Prostate gland (tissue), 2 donors: ENCODE measurements around the gene HECTD3. TPM values are rescaled to one million over a fixed set of nuclear protein-coding genes. Genes with fewer than 3 reads are reported as not detected.

Experiments
- DNase-seq: peaks from one replicate; pipeline ENCODE4 v3.0.0-alpha.2; 2019; ENCODE audit warnings: low spot score
- H3K27ac ChIP-seq, 2 donors: fragments of 200-600 bp; sonication (generic); 2 replicates each; pipeline ENCODE4 v1.5.1; 2017 to 2019
- H3K27me3 ChIP-seq: fragments of 200-600 bp; sonication (generic); replicated peaks from 2 replicates; pipeline ENCODE4 v1.5.1; 2019; ENCODE audit not compliant: insufficient read depth
- H3K36me3 ChIP-seq, 2 donors: fragments of 200-600 bp; sonication (generic); 1 replicate in 1 of 2; 2 replicates in 1 of 2; pipeline versions ENCODE4 v1.5.1 to v1.8.1; 2017 to 2019
- H3K4me1 ChIP-seq: fragments of 200-600 bp; sonication (generic); replicated peaks from 2 replicates; pipeline ENCODE4 v1.5.1; 2019
- H3K4me3 ChIP-seq, 2 donors: fragments of 200-600 bp; sonication (generic); 2 replicates each; pipeline ENCODE4 v1.5.1; 2017 to 2019
- H3K9me3 ChIP-seq: fragments of 200-600 bp; sonication (generic); 2 replicates; pipeline ENCODE4 v1.5.1; 2017
- POLR2A ChIP-seq: fragments of 450-650 bp; IDR thresholded peaks from one replicate; pipeline ENCODE4 v1.6.1; 2016; ENCODE audit warnings: antibody characterized with exemption, mild to moderate bottlenecking
- POLR2AphosphoS5 ChIP-seq: sonication (generic); formaldehyde crosslinking; IDR thresholded peaks from one replicate; pipeline ENCODE4 v1.6.1; 2017; ENCODE audit warnings: antibody characterized with exemption
- WGBS: methylation state at CpG from one replicate; pipeline ENCODE4 v1.1.5; 2018; 5-methylcytosine and 5-hydroxymethylcytosine counted together
- intact Hi-C: fragments of 100-400 bp; cut with DNase I; formaldehyde crosslinking; loops from one replicate; pipeline ENCODE4 v1.14.2; 2022
- total RNA-seq, 2 donors: library from RNA; depleted of rRNA; stranded (reverse); fragments of >200 nt; gene quantifications; one replicate each; pipeline ENCODE4 v1.1.0, GENCODE V29; 2016
- TF ChIP-seq, protein P1 (sequence below), 4 experiments: fragments of 200-600 bp in 2 of 4; fragments of 450-650 bp in 2 of 4; sonication (generic) in 2 of 4; IDR thresholded peaks; 1 replicate in 3 of 4; 2 replicates in 1 of 4; pipeline ENCODE4 v1.5.1; 2016 to 2019; ENCODE audit warnings: antibody characterized with exemption in 4 of 4, mild to moderate bottlenecking in 2 of 4, moderate library complexity in 2 of 4

Gene HECTD3
- total RNA-seq, 2 donors from 2014 or later, result 26.4 to 60.4 TPM

DNA sequence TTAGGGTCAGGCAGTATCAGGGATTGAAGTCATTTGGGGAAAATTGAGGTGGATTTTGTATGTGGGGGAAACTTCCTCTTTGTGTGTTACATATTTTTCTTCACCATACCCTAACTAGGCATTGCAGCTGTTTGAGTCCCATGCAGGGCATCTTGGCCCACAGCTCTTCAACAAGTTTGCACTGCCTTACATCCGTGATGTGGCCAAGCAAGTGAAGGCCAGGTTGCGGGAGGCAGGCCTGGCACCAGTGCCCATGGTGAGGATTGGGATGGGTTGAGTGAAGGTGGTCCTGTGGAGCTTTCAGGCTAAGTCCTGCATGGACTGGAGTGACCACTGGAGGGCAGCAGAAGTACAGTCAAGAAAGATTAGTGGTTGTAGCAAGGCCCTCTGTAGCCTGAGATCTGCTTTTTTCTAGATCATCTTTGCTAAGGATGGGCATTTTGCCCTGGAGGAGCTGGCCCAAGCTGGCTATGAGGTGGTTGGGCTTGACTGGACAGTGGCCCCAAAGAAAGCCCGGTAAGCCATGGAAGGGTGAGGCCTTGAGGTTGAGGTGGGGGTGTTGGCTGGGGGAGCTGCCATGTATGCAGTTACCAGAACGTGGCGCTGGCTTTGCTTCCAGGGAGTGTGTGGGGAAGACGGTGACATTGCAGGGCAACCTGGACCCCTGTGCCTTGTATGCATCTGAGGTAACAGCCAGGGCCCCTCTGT is 3.4 kb upstream of the HECTD3 start:
- TF ChIP-seq, protein P1, sequence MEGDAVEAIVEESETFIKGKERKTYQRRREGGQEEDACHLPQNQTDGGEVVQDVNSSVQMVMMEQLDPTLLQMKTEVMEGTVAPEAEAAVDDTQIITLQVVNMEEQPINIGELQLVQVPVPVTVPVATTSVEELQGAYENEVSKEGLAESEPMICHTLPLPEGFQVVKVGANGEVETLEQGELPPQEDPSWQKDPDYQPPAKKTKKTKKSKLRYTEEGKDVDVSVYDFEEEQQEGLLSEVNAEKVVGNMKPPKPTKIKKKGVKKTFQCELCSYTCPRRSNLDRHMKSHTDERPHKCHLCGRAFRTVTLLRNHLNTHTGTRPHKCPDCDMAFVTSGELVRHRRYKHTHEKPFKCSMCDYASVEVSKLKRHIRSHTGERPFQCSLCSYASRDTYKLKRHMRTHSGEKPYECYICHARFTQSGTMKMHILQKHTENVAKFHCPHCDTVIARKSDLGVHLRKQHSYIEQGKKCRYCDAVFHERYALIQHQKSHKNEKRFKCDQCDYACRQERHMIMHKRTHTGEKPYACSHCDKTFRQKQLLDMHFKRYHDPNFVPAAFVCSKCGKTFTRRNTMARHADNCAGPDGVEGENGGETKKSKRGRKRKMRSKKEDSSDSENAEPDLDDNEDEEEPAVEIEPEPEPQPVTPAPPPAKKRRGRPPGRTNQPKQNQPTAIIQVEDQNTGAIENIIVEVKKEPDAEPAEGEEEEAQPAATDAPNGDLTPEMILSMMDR (IDR thresholded peaks at IDR 0.05), result peak; percentile 72 to 91 (median 86)
- TF ChIP-seq POLR2A (no peak), POLR2AphosphoS5 (peak; percentile 46)
- Histone ChIP-seq H3K36me3 (peaks cover 0 to 4% of the 10 kb centered on the region in 2 donors), H3K4me1 (peaks cover 13% of the 10 kb centered on the region), H3K9me3 (no peaks in the 10 kb centered on the region), H3K27me3 (no peaks in the 10 kb centered on the region), H3K27ac (no peak overlapping the region), H3K4me3 (no peak overlapping the region)
- DNase-seq, result peak; percentile 76
- intact Hi-C loops, result loop anchor here (5.0 kb wide), 3 partner anchors 177 to 478 kb away; partner anchors contain the start of genes RPS8 and TESK2
- 39% methylated on average over 6 of the region's 6 CpGs for WGBS

DNA sequence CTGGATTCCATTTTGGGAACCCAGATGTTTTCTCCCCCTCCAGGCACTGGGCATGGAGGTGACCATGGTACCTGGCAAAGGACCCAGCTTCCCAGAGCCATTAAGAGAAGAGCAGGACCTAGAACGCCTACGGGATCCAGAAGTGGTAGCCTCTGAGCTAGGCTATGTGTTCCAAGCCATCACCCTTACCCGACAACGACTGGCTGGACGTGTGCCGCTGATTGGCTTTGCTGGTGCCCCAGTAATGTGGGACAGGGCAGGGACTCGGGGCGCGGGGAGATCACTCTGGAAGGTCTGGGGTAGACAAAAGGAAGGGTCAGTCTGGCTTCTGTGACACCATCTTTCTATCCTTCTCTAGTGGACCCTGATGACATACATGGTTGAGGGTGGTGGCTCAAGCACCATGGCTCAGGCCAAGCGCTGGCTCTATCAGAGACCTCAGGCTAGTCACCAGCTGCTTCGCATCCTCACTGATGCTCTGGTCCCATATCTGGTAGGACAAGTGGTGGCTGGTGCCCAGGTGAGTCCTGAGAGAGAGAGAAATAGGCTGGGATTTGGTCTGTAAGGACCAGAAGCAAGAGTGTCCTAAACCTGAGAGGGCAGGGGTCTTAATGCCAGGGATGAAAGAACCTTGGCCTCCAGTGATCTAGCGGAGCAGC is 2.6 kb upstream of the HECTD3 start:
- TF ChIP-seq POLR2A, result no peak
- TF ChIP-seq, protein P1 (IDR thresholded peaks at IDR 0.05), result no peak
- no peak for TF ChIP-seq POLR2AphosphoS5
- H3K4me1 ChIP-seq, result peaks cover 16% of the 10 kb centered on the region
- H3K27me3 ChIP-seq, result no peaks in the 10 kb centered on the region
- WGBS, result 79% methylated on average over 12 of the region's 12 CpGs
- no peak for DNase-seq
- H3K4me3 ChIP-seq, result no peak overlapping the region
- peaks cover 0 to 4% of the 10 kb centered on the region in 2 donors for H3K36me3 ChIP-seq
- no peaks in the 10 kb centered on the region for H3K9me3 ChIP-seq
- H3K27ac ChIP-seq, result no peak overlapping the region
- intact Hi-C loops, result loop anchor here (2.0 to 5.0 kb wide), 4 partner anchors 176 to 479 kb away; partner anchors contain the start of genes RPS8 and TESK2

DNA sequence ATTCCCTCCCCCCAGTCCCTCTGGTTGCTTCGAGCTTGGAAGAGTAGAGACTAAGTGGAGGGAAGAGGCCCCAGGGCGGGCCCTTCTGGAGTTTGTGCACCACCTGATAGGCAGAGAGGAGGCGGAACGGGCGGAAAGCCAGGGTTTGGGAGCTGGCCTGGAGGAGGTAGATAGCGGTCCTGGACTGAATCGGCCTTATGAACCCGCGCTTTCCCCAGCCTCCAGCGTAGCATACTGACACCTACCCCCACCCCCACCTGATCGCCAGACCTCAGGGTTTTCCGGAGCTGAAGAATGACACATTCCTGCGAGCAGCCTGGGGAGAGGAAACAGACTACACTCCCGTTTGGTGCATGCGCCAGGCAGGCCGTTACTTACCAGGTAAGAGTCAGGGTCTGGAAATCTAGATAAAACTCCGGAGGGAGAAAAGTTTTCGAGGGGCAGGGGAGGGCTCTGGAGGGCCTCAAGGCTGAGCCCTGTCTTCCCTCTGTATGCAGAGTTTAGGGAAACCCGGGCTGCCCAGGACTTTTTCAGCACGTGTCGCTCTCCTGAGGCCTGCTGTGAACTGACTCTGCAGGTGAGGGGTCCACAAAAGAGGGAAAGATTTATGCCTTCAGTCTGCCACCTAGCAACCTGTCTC is 1.6 kb upstream of the HECTD3 start:
- no peak for TF ChIP-seq POLR2AphosphoS5
- TF ChIP-seq, protein P1 (IDR thresholded peaks at IDR 0.05), result peak in 1 of 4 experiments; percentile 24
- no peak for TF ChIP-seq POLR2A
- peaks cover 3 to 9% of the 10 kb centered on the region in 2 donors for H3K36me3 ChIP-seq
- peak overlapping the region; percentile 41 to 74 for H3K4me3 ChIP-seq
- 4% methylated on average over 21 of the region's 21 CpGs for WGBS
- DNase-seq, result peak; percentile 77
- H3K27me3 ChIP-seq, result no peaks in the 10 kb centered on the region
- H3K27ac ChIP-seq, result peak overlapping the region; percentile 57 to 75
- H3K9me3 ChIP-seq, result no peaks in the 10 kb centered on the region
- H3K4me1 ChIP-seq, result peaks cover 16% of the 10 kb centered on the region
- intact Hi-C loops, result loop anchor here (2.0 to 5.0 kb wide), 4 partner anchors 175 to 480 kb away; partner anchors contain the start of genes RPS8 and TESK2

- Histone ChIP-seq H3K9me3 (no peaks in the 10 kb centered on the region), H3K4me3 (peak within 1 kb of the TSS; percentile 74 to 89), H3K27me3 (no peaks in the 10 kb centered on the region), H3K36me3 (peaks cover 9 to 11% of the 10 kb centered on the region in 2 donors), H3K4me1 (peaks cover 16% of the 10 kb centered on the region), H3K27ac (peak within 1 kb of the TSS; percentile 71 to 75)
- under 1% methylated on average over 21 of the region's 21 CpGs for WGBS
- TF ChIP-seq POLR2A (peak; percentile 33), POLR2AphosphoS5 (peak; percentile 98)
- TF ChIP-seq, protein P1 (IDR thresholded peaks at IDR 0.05), result peak in 2 of 4 experiments; percentile 6 to 11
- DNase-seq, result peak; percentile 92
- intact Hi-C loops, result loop anchor here (2.0 to 5.0 kb wide), 4 partner anchors 175 to 480 kb away; partner anchors contain the start of genes RPS8 and TESK2
These were observed 914 bp upstream of the HECTD3 start, which contains the start of gene UROD for GRCh38 chr1:45011837-45012638. UROD (plus strand) TSS chr1:45012254; CDS start chr1:45012266, 12 bp downstream.
